HG02763 (cell line): ENCODE results near the gene ECSCR.
A peak's percentile ranks its signal among the peaks of the same experiment; 100 is the strongest.
"Not testable (repeated sequence)": the region's sequence is repeated elsewhere in the genome, so short reads cannot be mapped to it uniquely, and the experiment has no call there.

Experiments used
- ATAC-seq: cut with Tn5 transposase; IDR thresholded peaks from one replicate; pipeline ENCODE4 v1.9.1; 2021; ENCODE audit warnings: mild to moderate bottlenecking, moderate library complexity; ENCODE audit not compliant: unreplicated experiment

Gene ECSCR

DNA sequence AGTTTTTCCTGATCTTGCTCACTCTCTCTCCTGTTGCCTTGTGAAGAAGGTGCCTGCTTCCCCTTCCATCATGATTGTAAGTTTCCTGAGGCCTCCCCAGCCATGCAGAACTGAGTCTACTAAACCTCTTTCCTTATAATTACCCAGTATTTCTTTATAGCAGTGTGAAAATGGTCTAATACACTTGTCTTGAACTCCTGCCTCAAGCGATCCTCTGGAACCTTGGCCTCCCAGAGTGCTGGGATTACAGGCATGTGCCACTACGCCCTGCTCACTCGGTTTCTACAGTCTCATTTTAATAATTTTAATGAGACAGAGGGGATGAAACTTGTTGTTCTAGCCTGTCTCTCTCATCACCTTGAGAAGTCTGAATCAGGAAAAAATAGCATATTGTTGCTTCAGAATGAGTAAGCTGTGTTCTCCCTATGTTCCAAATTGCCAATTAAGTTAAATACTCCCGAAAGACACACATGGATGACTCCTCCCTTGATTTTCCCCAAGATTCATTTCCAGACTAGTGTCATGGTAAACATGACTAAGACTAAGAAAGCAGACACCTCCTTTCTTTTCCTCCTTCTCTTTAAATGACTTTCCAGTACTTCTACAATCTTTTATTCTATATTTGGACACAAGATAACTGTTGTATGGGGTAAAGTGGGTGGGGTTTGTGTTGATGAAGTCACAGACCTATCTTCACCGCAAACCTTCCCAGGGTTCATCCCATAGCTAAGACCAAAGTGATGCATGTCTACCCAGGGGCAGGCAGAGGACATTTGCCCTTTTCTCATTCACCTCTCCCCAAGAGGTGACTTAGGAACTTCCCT is 15.4 kb downstream of the ECSCR start:
- ATAC-seq, result peak; percentile 62

DNA sequence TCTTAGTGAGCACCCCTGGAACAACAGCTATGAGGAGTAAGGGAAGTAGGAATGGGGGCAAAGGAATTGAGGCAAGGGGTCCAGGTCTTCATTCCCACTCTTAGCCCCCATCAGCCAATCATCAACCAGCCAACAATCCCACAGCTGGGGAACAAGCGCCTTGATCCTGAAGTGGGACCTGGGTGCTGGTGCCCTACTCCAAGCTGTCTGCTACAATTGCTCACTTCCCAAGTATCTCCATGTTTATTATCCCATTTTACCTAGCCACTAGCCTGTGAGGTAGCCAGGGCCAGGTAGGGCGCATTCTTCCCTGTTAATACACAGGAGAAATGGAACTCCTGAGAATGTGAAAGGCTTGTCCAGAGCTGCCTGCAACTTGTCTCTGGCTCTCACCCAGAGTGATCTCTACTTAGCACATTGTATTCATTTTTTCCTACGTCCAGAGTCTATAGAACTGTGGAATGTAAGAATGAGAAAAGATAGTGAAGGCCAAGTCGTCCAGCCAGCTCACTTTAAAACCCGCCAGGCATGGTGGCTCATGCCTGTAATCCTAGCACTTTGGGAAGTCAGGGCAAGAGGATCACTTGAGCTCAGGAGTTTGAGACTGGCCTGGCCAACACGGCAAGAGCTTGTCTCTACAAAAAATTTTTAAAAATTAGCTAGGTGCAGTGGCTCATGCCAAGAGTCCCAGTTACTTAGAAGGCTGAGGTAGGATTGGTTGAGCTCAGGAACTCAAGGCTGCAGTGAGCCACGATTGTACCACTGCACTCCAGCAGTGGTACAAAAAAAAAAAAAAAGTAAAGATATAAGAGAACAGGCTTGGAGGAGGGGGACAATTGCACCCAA is 17.0 kb downstream of the ECSCR start:
- ATAC-seq, result no peak

DNA sequence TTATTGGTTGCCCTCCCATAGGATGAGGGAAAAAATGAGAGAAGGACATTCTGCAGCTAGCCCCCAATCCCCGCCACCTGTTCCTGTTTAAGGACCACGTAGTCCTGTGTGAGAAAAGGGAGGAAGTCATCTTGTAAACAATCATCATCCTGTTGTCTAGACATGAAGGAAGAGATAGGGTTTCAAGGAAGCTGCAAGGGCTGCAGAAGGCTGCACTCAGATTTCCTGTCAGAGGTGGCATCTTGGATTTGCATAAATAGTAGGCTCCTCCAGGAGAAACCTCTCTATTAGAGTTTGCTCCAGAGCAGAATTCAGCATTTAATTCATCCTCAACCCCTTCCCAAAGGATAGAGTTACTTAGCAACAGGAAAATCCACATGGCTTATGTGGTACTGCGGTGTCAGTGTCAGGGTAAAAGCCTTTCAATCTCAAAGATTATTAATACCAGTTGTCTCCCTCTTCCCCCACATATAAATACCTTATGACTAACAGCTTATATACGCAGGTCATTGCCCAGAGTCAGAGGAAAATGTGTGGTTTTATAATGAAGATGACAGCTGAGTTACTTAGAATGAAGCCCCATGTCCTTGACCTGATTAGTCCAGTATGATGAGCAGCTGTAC is 18.6 kb downstream of the ECSCR start:
- no peak for ATAC-seq

DNA sequence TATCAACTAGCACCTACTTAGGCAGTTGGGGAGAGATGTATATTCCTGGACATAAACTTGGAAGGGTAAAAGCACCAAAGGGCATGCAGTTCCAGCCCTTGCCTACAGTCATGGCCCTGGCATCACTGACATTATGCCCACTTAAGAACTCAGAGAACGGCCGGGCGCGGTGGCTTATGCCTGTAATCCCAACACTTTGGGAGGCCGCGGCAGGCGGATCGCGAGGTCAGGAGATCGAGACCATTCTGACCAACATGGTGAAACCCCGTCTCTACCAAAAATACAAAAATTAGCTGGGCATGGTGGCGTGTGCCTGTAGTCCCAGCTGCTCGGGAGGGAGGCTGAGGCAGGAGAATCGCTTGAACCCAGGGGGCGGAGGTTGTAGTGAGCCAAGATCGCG is 22.1 kb downstream of the ECSCR start:
- not testable (repeated sequence) for ATAC-seq

DNA sequence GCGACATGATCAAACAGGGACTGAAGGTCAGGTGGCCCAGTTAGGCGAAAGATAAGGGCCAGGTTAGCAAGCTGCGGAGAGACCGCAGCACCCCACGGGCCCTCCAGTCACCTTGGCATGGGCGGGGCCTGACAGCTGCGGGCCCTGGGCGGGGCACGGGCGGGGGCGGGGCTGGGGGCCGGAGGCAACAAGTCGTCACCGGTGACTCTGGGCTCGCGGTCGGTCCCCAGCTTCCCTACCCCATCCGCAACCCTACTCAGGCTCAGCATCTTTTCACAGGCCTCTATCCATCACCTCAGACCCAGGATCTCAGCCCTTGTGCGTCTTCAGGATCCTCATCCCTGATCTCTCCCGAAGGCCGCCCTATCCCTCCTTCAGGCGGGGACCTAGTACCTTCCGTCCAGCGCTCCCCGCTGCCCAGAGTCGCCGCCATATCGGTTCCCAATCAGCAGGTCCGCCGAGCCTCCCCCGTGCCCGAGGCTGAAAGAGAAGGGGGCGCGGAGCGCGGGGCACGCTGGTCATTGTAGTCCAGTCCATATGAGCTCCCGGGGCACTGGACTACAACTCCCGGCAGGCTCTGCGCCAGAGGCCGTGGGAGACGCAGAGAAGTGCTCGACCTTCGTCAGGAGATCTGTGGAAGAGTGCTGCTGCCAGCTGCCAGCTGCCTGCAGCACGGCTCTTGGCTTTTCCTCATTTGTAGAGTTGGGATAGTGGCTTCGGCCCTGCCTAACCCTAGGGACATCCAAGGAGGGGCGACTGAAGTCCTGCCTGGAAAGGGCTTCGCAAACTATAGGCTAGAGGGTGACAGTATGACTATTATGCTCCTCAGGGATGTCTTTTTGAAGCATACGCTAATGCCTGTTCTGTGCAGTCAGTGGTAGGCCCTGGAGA is 23.3 kb downstream of the ECSCR start, which contains the start of gene DNAJC18:
Gene DNAJC18, minus strand, starts transcription at position 513 of the 891 bp plus-strand sequence. Its CDS starts 80 bp downstream, at position 433.
- ATAC-seq, result peak; percentile 85

DNA sequence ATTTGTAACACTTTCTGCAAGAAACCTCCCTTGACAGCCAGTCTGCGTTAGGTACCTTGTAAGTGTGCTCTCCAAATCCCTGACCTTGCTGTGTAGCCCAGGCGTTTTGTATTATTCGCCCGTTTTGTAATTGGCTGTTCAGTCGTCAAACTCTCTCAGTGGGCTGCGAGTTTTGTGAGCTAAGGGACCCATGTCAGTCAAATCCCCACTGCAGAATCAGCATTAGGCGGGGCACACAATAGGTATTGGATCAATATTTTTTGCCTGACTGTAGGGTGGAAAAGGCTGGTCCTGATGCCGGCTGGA is 23.9 kb downstream of the ECSCR start:
- ATAC-seq, result no peak

DNA sequence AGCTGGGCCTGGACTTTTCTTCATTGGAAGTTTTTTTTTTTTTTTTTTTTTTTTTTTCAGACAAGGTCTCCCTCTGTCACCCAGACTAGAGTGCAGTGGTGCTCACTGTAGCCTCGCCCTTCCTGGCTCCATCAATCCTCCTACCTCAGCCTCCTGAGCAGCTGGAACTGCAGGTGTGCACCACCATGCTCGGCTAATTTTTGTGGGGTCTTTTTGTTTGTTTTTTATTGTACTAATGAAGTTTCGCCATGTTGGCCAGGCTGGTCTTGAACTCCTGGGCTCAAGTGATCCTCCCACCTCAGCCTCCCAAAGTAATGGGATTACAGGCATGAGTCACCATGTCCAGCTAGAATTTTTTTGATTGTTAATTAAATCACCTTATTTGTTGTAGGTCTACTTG is 26.9 kb downstream of the ECSCR start:
- no peak for ATAC-seq

DNA sequence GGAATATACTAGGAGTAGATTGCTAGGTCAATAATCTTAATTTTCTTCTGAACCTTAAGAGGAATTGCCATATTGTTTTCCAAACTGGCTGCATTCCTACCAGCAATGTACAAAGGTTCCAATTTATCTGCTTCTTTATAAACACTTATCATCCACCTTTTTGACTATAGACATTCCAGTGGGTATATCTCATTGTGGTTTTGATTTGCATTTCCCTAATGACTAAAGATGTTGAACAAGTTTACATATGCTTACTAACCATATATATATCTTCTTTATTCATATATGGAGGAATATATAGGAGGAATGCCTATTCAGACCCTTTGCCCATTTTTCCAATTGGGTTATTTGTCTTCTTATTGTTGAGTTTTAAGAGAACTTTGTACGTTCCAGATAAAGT is 30.8 kb downstream of the ECSCR start:
- no peak for ATAC-seq

DNA sequence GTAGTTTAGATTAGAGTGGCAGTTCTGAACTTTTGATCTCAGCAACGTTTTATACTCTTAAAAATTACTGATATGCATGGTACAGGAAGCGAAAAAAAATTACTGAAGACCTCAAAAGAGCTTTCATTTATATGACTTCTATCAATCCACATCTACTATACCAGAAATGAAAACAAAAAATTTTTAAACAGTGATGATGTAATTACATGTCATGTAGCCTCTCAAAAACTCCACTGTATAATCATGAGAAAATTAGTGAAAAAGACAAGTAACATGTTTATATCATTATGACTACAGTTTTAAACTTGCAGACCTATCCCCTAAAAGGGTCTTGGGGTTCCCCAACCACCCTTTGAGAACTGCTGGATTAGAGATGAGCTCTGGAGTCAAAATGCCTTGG is 32.5 kb downstream of the ECSCR start:
- ATAC-seq, result no peak

DNA sequence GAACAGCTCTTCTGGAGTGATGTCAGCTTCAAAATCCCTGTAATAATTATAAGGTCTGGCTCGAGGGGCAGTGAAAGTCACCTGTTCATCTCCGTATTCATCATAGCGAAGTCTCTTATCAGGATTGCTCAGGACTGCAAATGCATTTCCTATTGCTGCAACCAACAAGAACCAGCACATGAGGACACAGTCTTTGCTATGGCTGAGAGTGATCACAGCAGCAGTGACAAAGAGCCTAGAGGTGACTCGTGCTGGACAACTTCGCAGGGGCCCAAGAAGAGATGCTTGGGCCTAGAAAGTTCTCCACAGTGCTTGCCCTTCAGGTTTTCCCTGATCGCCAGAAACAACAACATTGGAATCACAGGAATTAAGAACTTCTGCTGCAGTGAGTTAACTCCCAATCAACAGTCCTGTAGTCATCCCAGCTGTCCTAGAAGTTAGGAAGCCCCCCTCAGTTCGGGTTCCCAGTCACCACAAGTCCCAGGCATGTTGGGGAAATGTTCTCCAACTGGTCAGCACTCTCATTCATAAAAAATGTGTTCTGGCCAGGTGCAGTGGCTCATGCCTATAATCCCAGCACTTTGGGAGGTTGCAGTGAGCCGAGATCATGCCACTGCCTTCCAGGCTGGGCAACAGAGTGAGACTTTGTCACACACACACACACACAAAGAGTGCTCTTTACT is 36.2 kb downstream of the ECSCR start:
- ATAC-seq, result no peak

DNA sequence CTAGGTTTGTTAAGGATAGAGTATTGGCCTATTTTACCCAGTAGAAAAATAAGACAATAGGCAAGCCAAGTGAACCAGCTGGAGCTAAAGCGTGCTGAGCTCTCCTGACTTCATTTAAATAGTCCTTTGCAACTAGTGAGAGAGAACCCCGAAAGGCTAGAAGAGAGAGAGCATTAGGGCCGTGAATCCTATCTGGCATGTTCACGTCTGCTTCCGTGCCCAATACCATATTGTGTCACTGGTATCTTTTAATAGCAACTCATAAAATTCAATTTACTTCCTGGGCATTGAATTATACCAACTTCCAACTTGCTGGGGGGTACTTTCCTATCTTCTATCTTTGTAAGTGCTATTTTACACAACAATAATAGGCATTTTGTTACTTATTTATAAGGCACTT is 37.0 kb downstream of the ECSCR start:
- no peak for ATAC-seq

DNA sequence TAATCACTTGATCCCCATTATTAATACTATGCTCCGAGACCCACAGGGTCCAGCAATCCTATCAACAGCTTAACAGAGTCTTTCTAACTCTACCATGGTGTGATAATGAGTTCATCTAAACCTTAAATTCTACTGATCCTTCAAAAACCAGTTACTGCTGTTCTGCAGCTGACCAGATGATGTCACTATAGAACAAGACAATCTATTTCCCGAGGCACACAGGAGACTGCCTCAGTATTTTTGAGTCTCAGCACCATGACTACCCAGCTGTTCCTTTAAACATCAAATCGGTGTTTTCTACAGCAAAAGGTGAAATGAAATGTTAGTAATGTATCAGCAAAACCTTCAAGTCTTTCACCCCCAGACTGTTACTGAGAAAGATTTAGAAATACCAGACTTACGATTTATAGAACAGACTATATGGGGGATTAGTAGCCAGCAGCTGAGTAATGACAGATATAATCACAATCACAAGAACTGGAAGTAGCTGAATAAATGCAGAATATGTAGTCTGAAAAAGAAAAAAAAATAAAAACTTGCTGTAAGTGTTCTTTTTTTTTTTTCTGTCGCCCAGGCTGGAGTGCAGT is 40.1 kb downstream of the ECSCR start:
- ATAC-seq, result no peak

DNA sequence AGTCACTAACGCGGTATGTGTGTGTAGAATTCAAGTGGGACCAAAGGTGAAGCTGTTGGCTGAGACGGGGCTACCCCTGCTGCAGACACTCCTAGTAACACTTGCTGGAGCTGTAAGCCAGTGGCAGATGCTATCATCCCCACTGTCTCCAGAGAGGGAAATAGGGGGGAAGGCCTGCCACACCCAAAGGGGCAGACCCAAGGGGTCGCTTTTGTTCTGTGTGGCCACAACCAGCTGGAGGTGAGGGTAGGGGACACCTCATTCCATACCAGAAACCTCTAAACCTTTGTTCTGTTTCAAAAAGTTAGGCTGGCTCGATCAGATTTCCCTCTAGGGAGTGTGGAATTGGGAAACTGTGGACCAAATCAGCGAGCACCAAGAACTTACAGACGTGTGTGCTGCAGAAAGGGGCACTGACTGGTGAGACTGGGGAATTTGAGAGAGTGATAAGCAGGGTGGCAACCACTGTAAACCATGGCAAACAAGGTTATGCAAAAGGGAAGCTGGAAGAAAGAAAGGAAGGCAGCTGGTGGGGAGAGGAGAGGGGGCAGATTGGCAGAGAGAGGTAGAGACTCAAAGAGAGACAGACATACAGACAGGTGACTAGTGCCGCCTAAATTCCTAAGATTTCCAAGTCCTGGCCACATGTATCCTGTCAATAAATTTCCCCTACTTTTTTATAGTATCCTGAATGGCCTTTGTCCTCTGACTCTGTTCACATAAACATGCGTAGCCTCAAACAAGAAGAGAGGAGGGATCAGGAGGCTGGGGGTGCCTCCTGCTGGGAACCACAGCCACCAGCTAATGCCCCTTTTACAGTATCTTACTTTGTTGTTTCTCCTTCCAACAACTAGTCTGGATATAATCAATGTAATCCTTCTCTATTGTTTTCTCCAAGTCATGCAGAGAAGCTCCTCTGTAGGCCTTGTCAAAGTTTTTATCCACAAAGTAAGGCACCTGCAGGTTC is 43.0 kb downstream of the ECSCR start:
- ATAC-seq, result no peak

DNA sequence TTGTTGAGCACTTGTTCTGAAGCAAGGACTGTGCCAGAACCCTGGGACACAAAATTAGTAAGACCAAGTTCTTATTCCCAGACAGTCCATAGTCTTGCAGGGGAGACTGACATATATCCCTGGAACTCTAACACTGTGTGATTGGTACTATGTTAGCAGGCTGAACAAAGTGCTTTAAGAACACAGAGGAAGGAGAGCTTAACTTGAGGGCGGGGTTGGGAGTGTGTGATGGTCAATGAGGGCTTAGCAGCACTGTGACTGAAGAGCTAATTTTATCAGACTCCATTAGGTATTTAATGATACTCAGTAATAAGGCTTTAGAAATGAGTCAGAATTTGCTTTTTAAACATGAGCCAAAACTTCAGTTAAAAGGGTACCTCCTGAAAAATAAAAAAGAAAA is 43.8 kb downstream of the ECSCR start:
- ATAC-seq, result no peak

DNA sequence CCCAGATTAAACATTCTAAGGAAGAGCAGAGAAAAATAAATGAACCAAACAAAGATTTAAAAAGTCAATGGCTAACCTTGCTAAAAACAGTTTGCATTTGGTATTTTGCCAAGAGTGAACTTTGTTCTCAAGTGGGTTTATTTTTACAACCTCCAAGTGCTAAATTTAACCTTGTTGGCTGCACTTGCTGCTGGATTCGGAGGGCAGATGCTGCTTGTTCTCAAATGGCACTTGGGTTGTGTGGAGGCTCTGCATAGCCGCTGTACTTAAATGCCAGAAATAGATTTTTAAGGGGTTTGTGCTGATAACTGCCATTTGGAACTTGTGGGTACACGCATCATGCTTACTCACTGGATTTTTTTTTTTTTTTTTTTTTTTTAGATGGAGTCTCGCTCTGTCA is 45.3 kb downstream of the ECSCR start:
- ATAC-seq, result no peak

DNA sequence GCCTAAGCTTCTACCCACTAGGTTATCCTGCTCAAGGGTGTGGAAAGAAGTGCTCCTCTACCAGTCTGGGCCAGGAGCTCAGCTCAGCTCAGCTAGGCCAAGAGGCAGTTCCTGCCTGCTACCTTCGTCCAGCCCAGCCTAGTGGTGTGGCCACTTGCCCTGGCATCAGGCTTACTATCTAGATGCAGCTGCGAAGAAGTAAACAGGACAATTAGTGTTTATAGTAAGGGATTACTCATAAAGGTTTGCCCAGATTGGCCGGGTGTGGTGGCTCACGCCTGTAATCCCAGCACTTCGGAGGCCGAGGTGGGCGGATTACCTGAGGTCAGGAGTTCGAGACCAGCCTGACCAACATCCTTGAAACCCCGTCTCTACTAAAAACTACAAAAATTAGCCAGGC is 45.9 kb downstream of the ECSCR start:
- no peak for ATAC-seq

DNA sequence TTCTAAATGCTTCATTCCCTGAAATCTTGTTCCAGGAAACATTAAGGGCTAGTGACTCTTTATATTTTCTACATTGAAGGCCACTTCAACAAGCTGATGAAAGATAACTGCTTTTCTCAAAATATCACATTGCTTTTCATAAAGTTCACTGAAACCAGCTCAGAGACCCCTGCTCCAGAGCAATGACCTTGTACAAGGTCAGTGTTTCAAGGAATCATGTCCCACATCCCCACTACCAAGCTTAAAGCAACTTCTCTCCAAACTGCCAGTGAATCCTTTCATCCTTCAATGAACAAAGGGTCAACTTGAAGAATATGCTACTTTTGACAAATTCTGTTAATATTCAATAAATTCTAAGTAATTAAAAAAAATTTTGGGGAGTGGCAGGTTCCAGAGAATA is 46.7 kb downstream of the ECSCR start:
- ATAC-seq, result no peak

DNA sequence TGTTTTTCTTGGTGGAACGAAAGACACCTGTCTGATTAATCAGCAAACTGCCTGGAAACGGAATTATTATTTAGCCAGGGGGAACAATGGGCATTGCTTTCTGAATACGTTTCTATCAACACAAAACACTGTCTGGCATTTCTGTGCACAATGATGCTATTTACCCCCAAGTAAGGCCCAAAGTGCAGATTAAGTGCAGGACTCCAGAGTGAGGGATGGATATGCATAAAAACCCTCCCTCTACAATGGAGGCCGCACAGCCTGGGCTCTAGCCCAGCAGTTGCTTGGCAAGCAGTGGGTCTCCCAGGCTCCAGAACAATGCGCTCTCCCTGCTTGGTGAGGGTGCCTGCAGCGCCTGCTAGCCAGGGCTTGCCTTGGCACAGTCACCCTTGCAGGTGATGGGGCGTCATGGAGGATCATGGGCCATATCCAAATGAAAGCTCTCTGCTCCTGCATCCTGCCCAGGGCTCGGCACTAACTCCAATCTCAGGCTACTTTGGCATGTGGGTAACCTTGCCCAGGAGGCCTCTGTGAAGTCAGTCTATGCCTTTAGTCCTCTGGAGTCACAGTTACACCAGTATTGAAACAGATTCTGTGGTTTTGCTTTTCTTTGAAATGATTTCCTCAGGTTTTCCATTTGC is 47.2 kb downstream of the ECSCR start:
- ATAC-seq, result no peak
